Neutrophil (primary cell): ENCODE data around the gene SLIT3.

ENCODE experiments used
- H3K27ac ChIP-seq: fragments of 200-600 bp; sonication (generic); 2 replicates; pipeline ENCODE4 v1.5.1; 2016; ENCODE audit warnings: mild to moderate bottlenecking, moderate library complexity
- H3K27me3 ChIP-seq: fragments of 200-600 bp; sonication (generic); 2 replicates; pipeline ENCODE4 v1.6.0; 2016; ENCODE audit warnings: mild to moderate bottlenecking
- H3K36me3 ChIP-seq: fragments of 200-600 bp; sonication (generic); 2 replicates; pipeline ENCODE4 v1.5.1; 2017
- H3K4me1 ChIP-seq, 2 experiments: fragments of 200-600 bp in 1 of 2; sonication (generic) in 1 of 2; 1 replicate in 1 of 2; 2 replicates in 1 of 2; pipeline versions ENCODE4 v1.5.1 to v1.6.1; 2013 to 2016; ENCODE audit warnings: low read depth in 1 of 2, low read length in 1 of 2, mild to moderate bottlenecking in 1 of 2, moderate library complexity in 1 of 2; ENCODE audit not compliant: control insufficient read depth in 1 of 2, insufficient read depth in 1 of 2
- H3K4me3 ChIP-seq, 2 experiments: fragments of 200-600 bp in 1 of 2; sonication (generic) in 1 of 2; 1 replicate in 1 of 2; 2 replicates in 1 of 2; pipeline ENCODE4 v1.5.1; 2013 to 2016; ENCODE audit warnings: low read depth in 1 of 2, low read length in 1 of 2, mild to moderate bottlenecking in 1 of 2, moderate library complexity in 1 of 2
- H3K9me3 ChIP-seq: fragments of 200-600 bp; sonication (generic); 2 replicates; pipeline ENCODE4 v1.5.1; 2016
- TF ChIP-seq, protein P1 (sequence below): fragments of 200-600 bp; sonication (generic); IDR thresholded peaks from 2 replicates; pipeline ENCODE4 v1.5.1; 2016; ENCODE audit warnings: antibody characterized with exemption

SLIT3 gene

DNA sequence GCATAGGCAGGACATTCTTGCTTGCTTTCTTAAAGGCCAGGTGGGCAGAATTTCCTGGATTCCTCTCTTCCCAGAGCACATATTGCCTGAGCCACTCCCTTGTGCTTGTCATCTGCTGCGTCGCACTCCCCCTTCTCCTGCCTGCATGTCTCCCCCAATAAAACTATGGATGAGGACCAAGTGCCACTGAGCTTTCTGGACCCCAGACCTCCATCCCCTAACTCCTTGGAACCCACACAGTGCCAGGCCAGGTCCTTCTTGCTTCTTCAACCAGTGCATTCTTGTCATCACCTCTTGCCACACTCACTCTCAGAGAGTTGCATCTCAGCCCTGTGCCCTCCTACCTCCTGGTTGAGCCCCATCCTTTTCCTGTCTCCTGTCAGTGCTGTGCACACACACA lies 563.9 kb downstream of the SLIT3 start:
- Histone ChIP-seq H3K27ac (no peak overlapping the region), H3K4me1 (no peaks in the 10 kb centered on the region), H3K9me3 (no peaks in the 10 kb centered on the region), H3K27me3 (no peaks in the 10 kb centered on the region), H3K4me3 (no peak overlapping the region), H3K36me3 (no peaks in the 10 kb centered on the region)
- TF ChIP-seq, protein P1, sequence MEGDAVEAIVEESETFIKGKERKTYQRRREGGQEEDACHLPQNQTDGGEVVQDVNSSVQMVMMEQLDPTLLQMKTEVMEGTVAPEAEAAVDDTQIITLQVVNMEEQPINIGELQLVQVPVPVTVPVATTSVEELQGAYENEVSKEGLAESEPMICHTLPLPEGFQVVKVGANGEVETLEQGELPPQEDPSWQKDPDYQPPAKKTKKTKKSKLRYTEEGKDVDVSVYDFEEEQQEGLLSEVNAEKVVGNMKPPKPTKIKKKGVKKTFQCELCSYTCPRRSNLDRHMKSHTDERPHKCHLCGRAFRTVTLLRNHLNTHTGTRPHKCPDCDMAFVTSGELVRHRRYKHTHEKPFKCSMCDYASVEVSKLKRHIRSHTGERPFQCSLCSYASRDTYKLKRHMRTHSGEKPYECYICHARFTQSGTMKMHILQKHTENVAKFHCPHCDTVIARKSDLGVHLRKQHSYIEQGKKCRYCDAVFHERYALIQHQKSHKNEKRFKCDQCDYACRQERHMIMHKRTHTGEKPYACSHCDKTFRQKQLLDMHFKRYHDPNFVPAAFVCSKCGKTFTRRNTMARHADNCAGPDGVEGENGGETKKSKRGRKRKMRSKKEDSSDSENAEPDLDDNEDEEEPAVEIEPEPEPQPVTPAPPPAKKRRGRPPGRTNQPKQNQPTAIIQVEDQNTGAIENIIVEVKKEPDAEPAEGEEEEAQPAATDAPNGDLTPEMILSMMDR, result no peak

DNA sequence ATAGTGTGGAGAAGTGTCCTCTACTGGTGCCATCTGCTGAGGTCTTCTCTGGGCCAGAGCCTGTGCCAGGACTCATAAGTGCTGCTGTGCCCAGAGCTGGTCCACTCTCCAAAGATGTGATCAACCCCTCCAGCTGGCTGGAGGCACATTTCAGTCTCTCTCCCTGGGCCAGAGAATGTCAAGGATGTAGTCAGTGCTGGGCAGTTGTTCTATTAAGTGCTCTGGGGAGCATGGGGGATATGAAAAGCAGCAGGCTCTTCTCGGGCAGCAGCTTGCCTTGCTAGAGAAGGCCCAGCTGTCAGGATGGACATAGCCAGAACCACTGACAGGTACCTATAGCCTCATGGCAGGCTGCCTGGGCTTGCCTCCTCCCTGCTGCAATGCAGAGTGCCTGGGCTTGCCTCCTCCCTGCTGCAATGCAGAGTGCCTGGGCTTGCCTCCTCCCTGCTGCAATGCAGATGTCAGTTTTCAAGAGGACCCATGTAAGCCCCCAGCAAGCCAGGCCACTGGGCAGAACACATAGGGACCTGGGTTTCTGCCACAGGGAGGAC lies 564.6 kb downstream of the SLIT3 start:
- no peak overlapping the region for H3K27ac ChIP-seq
- no peaks in the 10 kb centered on the region for H3K4me1 ChIP-seq
- H3K36me3 ChIP-seq, result no peaks in the 10 kb centered on the region
- H3K4me3 ChIP-seq, result no peak overlapping the region
- H3K9me3 ChIP-seq, result no peaks in the 10 kb centered on the region
- no peaks in the 10 kb centered on the region for H3K27me3 ChIP-seq
- TF ChIP-seq, protein P1, result no peak

DNA sequence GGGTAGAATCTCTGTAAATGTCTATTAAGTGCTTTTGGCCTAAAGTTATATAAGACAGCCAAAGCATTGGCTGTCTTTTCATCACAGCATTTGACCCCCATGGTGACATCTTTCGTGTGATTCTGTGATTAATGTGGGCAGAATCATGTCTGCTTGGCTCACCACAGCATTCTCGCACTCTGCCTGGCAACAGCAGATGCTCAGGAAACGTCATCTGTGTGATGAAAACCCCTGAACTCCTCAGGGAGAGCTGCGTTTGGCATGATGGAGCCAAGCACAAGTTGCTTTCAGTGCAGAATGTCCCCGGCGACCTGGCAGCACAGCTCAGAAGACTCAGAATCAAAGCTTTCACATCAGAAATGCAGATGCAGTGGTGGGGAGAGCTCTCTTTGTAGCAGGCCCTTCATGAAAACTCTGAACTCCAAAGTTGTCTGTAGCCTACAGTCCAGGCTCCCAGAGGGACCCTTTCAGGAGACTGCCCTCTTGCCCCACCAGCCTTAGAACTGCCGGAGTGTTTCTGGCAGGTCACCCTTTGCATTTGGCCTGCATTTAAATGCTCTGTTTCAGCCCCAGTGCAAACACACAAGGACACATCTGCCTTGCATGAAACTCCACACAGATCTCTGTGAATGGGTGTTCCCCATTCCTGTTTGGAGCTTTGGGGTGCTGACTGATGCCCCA lies 566.2 kb downstream of the SLIT3 start:
- Histone ChIP-seq H3K36me3 (no peaks in the 10 kb centered on the region), H3K27ac (no peak overlapping the region), H3K9me3 (no peaks in the 10 kb centered on the region), H3K4me1 (no peaks in the 10 kb centered on the region), H3K27me3 (no peaks in the 10 kb centered on the region), H3K4me3 (no peak overlapping the region)
- TF ChIP-seq, protein P1, result no peak

DNA sequence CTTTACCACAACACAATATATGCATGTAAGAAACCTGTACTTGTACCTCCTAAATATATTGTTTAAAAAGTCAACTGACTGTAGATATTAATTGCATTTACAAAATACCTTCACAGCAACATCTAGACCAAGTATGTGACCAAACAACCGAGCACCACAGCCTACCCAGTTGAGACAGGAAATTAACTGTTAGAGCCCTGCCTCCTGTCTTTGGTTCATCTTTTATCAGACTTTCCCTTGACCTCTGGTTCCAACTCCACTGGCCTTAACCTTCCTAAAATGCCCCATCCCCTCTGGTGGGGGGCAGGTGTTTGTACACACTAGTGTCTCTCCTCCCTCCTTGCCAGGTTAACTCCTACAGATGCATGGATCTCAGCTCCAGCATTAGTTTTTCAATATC lies 566.8 kb downstream of the SLIT3 start:
- H3K27me3 ChIP-seq, result no peaks in the 10 kb centered on the region
- no peaks in the 10 kb centered on the region for H3K4me1 ChIP-seq
- no peak overlapping the region for H3K27ac ChIP-seq
- no peaks in the 10 kb centered on the region for H3K9me3 ChIP-seq
- H3K36me3 ChIP-seq, result no peaks in the 10 kb centered on the region
- TF ChIP-seq, protein P1, result no peak
- H3K4me3 ChIP-seq, result no peak overlapping the region

DNA sequence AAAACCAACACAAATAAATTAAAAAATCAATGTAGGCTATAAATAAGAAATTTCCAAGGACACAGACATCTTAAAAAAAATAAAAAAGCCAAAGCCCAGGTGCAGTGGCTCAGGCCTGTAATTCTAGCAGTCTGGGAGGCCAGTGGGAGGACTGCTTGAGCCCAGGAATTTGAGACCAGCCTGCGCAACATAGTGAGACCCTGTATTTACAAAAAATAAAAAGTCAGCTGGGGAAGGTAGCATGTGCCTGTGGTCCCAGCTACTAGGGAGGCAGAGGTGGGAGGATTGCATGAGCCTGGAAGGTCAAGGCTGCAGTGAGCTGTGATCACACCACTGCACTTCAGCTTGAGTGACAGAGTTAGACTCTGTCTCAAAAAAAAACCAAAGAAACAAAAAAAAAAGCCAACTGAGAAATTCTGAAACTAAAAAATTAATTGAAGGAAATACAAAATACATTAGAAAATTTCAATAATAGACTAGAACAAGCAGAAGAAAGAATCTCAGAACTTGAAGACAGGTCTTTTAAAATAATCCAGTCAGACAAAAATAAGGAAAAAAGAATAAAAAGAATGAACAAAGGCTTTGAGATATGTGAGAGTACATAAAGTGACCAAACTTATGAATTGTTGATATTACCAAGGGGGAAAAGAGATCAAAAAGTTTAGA lies 572.3 kb downstream of the SLIT3 start:
- H3K4me1 ChIP-seq, result no peaks in the 10 kb centered on the region
- no peak overlapping the region for H3K4me3 ChIP-seq
- no peaks in the 10 kb centered on the region for H3K27me3 ChIP-seq
- H3K9me3 ChIP-seq, result no peaks in the 10 kb centered on the region
- H3K27ac ChIP-seq, result no peak overlapping the region
- TF ChIP-seq, protein P1, result no peak
- no peaks in the 10 kb centered on the region for H3K36me3 ChIP-seq
